ENCODE data around the gene SLC22A17. TPM values are rescaled to one million over a fixed set of nuclear protein-coding genes. Genes with fewer than 3 reads are reported as not detected.

Gene SLC22A17
- total RNA-seq, 4 donors from 2014 or later = 0.88 to 9.2 (median 3.3) TPM

GRCh38 chr14:23320584-23321571 lies 31.8 kb downstream of the SLC22A17 start, which contains the start of gene PABPN1:
Gene PABPN1, plus strand, starts transcription at chr14:23321457. Its CDS starts 13 bp downstream, at chr14:23321470.
- Histone ChIP-seq H3K36me3 (peaks cover 0 to 50% (median 16%) of the 10 kb centered on the region in 3 donors), H3K27me3 (no peaks in the 10 kb centered on the region), H3K4me3 (peak within 1 kb of the TSS; percentile 94 to 99 (median 95)), H3K4me1 (peaks cover 15 to 37% (median 16%) of the 10 kb centered on the region in 3 donors), H3K9me3 (no peaks in the 10 kb centered on the region), H3K27ac (peak within 1 kb of the TSS; percentile 94 to 100 (median 99))
- DNase-seq = peak; percentile 97
- intact Hi-C loops (cut with DNase I) = no loop called here
- TF ChIP-seq POLR2A (IDR thresholded peaks at IDR 0.05) = peak in 2 of 4 donors; percentile 4 to 62
- no peak for TF ChIP-seq CTCF (IDR thresholded peaks at IDR 0.05)
- WGBS, 2 donors = 19 to 35% methylated on average over 7 to 15 of the region's 63 CpGs

- Histone ChIP-seq H3K4me3 (peak overlapping the region in 3 of 4 donors; percentile 40 to 95 (median 95)), H3K9me3 (no peaks in the 10 kb centered on the region), H3K27me3 (no peaks in the 10 kb centered on the region), H3K36me3 (peaks cover 0 to 45% (median 15%) of the 10 kb centered on the region in 3 donors), H3K4me1 (peaks cover 15 to 37% (median 16%) of the 10 kb centered on the region in 3 donors), H3K27ac (peak overlapping the region; percentile 94 to 100 (median 98))
- no peak for DNase-seq
- intact Hi-C loops (cut with DNase I) = no loop called here
- TF ChIP-seq CTCF (IDR thresholded peaks at IDR 0.05) = no peak
- no peak for TF ChIP-seq POLR2A (IDR thresholded peaks at IDR 0.05)
- 89 to 94% methylated on average over 17 of the region's 17 CpGs for WGBS, 2 donors
These were observed 32.7 kb downstream of the SLC22A17 start for GRCh38 chr14:23319746-23320583.

GRCh38 chr14:23316300-23316699 lies 36.4 kb downstream of the SLC22A17 start:
- intact Hi-C loops (cut with DNase I) = no loop called here
- H3K4me3 ChIP-seq = no peak overlapping the region
- H3K4me1 ChIP-seq = peaks cover 3 to 11% (median 6%) of the 10 kb centered on the region in 3 donors
- H3K9me3 ChIP-seq = no peaks in the 10 kb centered on the region
- H3K36me3 ChIP-seq = peaks cover 0 to 52% (median under 1%) of the 10 kb centered on the region in 3 donors
- H3K27me3 ChIP-seq = no peaks in the 10 kb centered on the region
- DNase-seq = no peak
- WGBS, 2 donors = 81 to 90% methylated on average over 5 of the region's 5 CpGs
- TF ChIP-seq POLR2A (IDR thresholded peaks at IDR 0.05) = no peak
- no peak for TF ChIP-seq CTCF (IDR thresholded peaks at IDR 0.05)
- no peak overlapping the region for H3K27ac ChIP-seq

- DNase-seq = no peak
- intact Hi-C loops (cut with DNase I) = no loop called here
These were observed 42.1 kb downstream of the SLC22A17 start for GRCh38 chr14:23310546-23310945.

More at GRCh38 chr14:23310546-23310945, 42.1 kb downstream of the SLC22A17 start:
- H3K4me3 ChIP-seq = no peak overlapping the region
- peaks cover 4 to 69% (median 6%) of the 10 kb centered on the region in 3 donors for H3K36me3 ChIP-seq
- H3K27me3 ChIP-seq = no peaks in the 10 kb centered on the region
- H3K4me1 ChIP-seq = peaks cover 20 to 51% (median 29%) of the 10 kb centered on the region in 3 donors
- no peak overlapping the region for H3K27ac ChIP-seq
- WGBS, 2 donors = 83 to 100% methylated on average over 1 of the region's 1 CpG
- no peak for TF ChIP-seq POLR2A (IDR thresholded peaks at IDR 0.05)
- TF ChIP-seq CTCF (IDR thresholded peaks at IDR 0.05) = no peak
- H3K9me3 ChIP-seq = no peaks in the 10 kb centered on the region
